AG10803 (cell line): ENCODE measurements around the gene PRKACG.
"Not testable (repeated sequence)": the region's sequence is repeated elsewhere in the genome, so short reads cannot be mapped to it uniquely, and the experiment has no call there.

Source experiments
- DNase-seq: peaks from one replicate; pipeline ENCODE4 v3.0.0; 2010; ENCODE audit warnings: low read depth
- H3K4me3 ChIP-seq: 2 replicates; pipeline ENCODE4 v1.5.1; 2011; ENCODE audit warnings: mild to moderate bottlenecking, low read length, control low read depth
- TF ChIP-seq, protein P1 (sequence below): conservative IDR thresholded peaks from 2 replicates; pipeline ENCODE4 v1.5.1; 2011; ENCODE audit warnings: mild to moderate bottlenecking, low read length, control low read depth, inconsistent platforms

PRKACG gene

DNA sequence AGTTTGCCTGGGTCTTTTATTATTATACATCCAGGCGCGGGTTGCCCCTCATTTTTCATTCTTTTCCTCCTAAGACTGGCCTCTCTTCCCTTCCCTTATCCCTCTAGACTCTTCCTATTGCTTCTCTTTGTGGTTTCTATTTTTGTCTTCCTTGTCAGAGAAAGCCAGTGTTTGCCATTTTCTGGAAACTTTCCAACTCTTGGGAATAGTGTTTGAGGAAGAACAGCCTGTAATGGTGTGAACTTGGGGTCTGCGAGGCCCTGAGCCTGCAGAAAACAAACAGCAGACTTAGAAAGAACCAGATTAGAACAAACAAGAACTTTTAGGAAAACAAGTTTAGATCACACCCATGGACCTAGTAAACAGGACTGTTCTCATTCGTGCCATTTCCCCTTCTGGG lies 15.5 kb downstream of the PRKACG start:
- no peak overlapping the region for H3K4me3 ChIP-seq
- no peak for DNase-seq
- TF ChIP-seq, protein P1, sequence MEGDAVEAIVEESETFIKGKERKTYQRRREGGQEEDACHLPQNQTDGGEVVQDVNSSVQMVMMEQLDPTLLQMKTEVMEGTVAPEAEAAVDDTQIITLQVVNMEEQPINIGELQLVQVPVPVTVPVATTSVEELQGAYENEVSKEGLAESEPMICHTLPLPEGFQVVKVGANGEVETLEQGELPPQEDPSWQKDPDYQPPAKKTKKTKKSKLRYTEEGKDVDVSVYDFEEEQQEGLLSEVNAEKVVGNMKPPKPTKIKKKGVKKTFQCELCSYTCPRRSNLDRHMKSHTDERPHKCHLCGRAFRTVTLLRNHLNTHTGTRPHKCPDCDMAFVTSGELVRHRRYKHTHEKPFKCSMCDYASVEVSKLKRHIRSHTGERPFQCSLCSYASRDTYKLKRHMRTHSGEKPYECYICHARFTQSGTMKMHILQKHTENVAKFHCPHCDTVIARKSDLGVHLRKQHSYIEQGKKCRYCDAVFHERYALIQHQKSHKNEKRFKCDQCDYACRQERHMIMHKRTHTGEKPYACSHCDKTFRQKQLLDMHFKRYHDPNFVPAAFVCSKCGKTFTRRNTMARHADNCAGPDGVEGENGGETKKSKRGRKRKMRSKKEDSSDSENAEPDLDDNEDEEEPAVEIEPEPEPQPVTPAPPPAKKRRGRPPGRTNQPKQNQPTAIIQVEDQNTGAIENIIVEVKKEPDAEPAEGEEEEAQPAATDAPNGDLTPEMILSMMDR: no peak

DNA sequence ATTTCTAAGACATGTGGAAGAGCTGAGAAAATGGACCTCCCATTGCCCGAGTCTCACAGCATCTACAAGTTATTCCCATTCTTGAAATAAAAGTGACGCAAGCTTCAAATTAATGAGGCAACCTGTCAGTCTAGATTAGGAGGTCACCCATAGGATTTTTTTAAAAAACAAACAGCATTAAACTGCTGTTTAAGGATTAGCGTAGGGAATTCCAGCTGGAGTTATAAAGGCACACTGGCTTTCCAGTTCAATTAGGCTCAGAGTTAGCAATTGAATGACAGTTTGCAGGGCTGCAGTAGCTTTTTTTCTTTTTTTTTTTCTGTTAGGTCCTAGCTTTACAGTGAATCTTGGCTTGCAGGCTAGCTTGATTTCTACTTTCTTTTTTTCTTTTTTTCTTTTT lies 16.2 kb downstream of the PRKACG start:
- DNase-seq: no peak
- no peak overlapping the region for H3K4me3 ChIP-seq
- TF ChIP-seq, protein P1: no peak

DNA sequence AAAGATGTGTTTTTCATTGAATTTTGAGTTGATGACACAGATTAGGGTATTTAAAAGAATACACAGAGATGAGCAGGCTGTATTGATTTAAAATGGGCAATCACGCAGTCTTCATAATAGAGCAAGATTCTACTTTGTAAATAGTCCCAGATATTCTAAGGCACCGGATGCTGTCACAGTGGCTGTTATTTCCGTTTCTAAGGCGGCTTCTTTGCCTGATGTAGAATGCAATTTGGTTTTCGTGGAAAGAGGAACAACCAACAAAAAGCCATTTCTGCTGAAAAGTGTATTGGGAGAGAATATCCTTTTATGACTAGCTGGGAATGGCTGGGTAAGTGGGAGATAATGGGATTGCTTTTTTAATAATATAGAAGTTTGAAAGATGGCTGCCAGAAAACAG lies 17.5 kb downstream of the PRKACG start:
- TF ChIP-seq, protein P1: no peak
- DNase-seq: no peak
- no peak overlapping the region for H3K4me3 ChIP-seq

DNA sequence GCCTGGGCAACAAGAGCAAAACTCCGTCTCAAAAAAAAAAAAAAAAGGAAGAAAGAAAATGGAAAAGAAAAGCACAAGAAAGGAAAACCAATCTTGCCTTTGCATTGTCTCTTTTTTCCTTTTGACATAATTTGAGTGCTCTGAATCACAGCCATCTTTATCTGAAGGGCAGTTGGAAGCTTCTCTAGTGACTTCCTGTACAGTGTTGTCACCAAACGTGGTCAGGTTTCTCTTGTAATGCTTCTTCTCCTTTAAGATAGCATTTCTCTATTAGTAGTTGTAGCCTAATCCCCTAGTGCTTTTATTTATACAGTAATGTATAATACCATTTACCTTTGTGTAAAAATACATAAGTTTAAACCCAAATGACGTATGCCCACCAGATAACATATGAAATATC lies 18.1 kb downstream of the PRKACG start:
- TF ChIP-seq, protein P1: no peak
- no peak for DNase-seq

DNA sequence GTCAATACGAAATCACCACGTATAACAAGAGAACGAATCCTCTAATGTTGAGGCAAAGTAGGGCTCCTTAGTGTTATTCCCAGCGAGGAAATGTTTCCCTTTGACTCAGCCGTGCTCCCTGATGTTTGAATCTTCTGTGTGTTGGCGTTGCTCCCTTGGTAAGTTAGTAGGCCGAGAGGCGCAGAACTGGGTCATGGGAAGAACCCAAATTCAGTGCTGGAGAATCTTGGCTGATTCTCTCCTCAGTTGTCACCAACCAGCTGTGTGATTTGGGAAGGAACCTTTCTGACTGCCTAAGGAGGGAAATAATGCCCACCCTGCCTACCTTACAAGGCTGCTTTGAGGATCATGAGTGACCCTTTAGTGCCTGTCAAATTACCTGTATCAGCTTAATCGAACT lies 22.5 kb downstream of the PRKACG start:
- H3K4me3 ChIP-seq: no peak overlapping the region
- DNase-seq: no peak

More for the DNA sequence above, 18.1 kb downstream of the PRKACG start:
- no peak overlapping the region for H3K4me3 ChIP-seq

DNA sequence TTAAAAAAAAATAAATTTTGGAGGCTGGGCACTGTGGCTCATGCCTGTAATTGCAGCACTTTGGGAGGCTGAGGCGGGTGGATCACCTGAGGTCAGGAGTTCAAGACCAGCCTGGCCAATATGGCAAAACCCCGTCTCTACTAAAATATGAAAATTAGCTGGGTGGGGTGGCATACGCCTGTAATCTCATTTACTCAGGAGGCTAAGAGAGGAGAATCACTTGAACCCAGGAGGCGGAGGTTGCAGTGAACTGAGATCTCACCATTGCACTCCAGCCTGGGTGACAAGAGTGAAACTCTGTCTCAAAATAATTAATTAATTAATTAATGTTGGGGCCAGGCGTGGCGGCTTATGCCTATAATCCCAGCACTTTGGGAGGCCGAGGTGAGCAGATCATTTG lies 27.0 kb downstream of the PRKACG start:
- not testable (repeated sequence) for DNase-seq, H3K4me3 ChIP-seq

More for the DNA sequence above, 22.5 kb downstream of the PRKACG start:
- TF ChIP-seq, protein P1: no peak

DNA sequence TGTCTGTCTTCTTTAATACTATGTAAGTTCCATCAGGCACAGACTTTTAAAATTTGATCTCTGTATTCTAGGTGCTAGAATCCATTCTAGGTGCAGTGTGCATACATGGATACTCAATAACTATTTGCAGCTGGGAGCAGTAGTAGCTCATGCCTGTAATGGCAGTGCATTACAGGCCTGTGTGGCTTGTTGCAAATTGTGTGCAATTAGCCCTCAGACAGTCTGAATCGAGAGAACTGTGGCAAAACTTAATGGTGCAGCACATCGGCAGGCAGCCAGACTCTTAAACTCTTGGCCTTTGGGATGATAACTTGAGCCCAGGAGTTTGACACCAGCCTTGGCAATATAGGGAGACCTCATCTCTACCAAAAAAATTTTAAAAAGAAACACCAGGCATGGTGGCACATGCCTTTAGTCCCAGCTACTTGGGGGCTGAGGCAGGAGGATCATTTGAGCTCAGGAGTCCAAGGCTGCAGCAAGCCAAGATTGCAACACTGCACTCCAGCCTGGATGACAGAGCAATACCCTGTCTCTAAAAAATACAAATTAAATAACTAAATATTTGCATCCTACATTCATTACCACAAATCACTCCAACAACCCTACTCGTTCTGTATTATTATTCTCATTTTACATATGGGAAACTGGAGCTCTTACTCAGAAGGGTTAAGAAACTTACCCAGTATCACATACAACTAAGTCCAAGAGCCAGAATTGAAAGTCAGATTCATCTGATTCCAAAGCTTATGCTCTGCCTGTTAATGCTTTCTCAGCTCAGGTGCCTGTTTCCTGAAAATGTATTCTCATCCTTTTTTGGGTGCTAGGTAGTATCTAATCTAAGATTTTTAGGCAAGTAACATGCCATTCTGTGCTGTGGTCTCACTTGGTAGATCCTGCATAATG lies 30.1 kb downstream of the PRKACG start:
- TF ChIP-seq, protein P1: no peak
- DNase-seq: no peak
- H3K4me3 ChIP-seq: no peak overlapping the region
